Omental fat pad (tissue), 4 donors: ENCODE data around the gene CMTM6. TPM values are rescaled to one million over a fixed set of nuclear protein-coding genes. Genes with fewer than 3 reads are reported as not detected.
"Not testable (repeated sequence)": the region's sequence is repeated elsewhere in the genome, so short reads cannot be mapped to it uniquely, and the experiment has no call there.

Experiments used
- ATAC-seq: fragments of 150-250 bp; one replicate; pipeline ENCODE4 v1.9.1; 2016; ENCODE audit warnings: mild to moderate bottlenecking, moderate library complexity; ENCODE audit not compliant: low FRiP score
- DNase-seq: peaks from one replicate; pipeline ENCODE4 v3.0.0-alpha.2; 2019; ENCODE audit warnings: low spot score
- total RNA-seq, 4 donors: library from RNA; depleted of rRNA; stranded (reverse); fragments of >200 nt; gene quantifications; one replicate each; pipeline ENCODE4 v1.1.0, GENCODE V29; 2016
- TF ChIP-seq, protein P1 (sequence below), 3 donors: fragments of 450-650 bp; IDR thresholded peaks; one replicate each; pipeline ENCODE4 v1.5.1; 2016 to 2017; ENCODE audit warnings: antibody characterized with exemption in 3 of 3, mild to moderate bottlenecking in 3 of 3, moderate library complexity in 2 of 3

Gene CMTM6
- total RNA-seq, 4 donors from 2014 or later = 49.2 to 73.3 (median 61.4) TPM

DNA sequence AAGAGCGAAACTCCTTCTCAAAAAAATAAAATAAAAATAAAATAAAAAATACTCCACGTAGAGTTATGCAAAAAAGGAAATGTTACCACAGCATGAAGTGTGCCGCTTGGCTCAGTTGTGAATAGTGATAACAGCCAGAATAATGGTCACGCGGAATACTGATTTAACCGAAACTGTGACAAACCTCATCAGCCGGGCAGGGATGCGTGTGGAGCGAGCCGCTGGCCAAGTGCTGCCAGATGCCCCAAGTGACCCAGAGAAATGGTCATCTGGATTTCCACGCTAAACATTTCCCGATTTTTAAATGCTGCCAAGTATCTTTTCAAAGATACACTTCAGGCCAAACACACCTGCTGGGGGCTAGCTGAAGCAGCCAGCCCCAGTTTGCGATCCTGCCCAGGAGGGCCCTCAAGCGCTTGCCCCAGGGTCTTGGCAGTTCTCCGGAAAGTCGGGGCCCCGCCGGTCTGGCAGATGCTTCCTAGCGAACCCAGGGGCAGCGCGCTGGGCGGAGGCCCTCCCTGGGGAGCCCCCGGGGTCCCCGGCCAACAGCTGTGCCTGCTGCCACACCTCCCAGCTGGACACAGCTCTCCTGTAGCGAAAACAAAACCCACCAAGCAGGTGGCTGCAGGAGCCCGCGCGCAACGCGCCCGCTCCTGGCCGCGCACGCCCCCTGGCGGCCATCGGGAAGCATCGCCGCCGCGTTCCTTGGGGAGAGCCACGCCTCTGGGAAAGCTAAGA, 35.1 kb downstream of the CMTM6 start:
- ATAC-seq = peak; percentile 87
- TF ChIP-seq, protein P1, sequence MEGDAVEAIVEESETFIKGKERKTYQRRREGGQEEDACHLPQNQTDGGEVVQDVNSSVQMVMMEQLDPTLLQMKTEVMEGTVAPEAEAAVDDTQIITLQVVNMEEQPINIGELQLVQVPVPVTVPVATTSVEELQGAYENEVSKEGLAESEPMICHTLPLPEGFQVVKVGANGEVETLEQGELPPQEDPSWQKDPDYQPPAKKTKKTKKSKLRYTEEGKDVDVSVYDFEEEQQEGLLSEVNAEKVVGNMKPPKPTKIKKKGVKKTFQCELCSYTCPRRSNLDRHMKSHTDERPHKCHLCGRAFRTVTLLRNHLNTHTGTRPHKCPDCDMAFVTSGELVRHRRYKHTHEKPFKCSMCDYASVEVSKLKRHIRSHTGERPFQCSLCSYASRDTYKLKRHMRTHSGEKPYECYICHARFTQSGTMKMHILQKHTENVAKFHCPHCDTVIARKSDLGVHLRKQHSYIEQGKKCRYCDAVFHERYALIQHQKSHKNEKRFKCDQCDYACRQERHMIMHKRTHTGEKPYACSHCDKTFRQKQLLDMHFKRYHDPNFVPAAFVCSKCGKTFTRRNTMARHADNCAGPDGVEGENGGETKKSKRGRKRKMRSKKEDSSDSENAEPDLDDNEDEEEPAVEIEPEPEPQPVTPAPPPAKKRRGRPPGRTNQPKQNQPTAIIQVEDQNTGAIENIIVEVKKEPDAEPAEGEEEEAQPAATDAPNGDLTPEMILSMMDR (IDR thresholded peaks at IDR 0.05) = peak in 2 of 3 donors; percentile 63 to 90
- peak; percentile 66 for DNase-seq

DNA sequence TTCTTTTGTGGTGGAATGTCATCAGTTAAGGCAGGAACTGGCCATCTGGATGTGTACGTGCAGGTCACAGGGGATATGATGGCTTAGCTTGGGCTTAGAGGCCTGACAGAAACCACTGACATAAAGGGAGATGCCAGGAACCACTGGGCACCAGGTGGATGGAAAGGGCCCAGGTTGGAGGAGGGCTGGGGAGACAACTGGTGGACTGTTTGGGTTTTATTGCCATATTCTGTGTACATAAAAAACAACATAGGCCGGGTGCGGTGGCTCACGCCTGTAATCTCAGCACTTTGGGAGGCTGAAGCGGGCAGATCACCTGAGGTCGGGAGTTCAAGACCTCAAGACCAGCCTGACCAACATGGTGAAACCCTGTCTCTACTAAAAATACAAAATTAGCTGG, 35.8 kb downstream of the CMTM6 start:
- DNase-seq, ATAC-seq: not testable (repeated sequence)

DNA sequence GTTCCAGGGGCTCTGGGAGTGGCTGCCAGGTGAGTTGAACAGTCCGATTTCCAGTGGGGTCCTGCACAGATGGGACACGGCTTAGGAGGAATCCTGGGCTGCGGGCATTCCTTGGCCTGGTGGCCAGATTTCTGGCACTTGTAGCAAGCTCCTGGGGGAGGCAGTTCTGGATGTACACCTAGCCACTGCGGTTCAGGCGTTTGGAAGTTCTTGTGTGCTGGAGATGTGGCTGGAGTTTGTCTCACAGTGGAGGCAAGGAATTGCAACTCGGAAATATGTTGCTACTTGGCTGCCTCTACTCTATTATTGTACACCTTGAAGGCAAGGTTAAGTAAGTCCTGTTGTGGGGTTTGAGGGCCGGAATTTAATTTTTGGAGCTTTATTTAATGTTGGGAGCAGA, 37.9 kb downstream of the CMTM6 start:
- not testable (repeated sequence) for ATAC-seq, DNase-seq

DNA sequence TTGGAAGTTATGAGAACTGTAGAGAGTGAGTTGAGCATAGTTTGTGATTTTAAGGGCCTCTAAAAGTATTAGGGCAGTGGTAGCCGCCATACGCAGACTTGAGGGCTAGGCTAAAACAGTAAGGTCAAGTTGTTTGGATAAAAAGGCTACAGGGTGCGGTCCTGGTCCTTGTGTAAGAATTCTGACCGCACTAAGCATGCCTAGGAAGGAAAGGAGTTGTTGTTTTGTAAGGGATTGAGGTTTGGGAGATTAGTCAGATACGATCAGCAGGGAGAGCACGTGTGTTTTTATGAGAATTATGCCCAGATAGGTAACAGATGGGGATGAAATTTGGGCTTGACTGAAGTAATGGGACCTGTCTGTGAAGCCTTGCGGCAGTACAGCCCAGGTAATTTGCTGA, 39.2 kb downstream of the CMTM6 start:
- ATAC-seq, DNase-seq: not testable (repeated sequence)

DNA sequence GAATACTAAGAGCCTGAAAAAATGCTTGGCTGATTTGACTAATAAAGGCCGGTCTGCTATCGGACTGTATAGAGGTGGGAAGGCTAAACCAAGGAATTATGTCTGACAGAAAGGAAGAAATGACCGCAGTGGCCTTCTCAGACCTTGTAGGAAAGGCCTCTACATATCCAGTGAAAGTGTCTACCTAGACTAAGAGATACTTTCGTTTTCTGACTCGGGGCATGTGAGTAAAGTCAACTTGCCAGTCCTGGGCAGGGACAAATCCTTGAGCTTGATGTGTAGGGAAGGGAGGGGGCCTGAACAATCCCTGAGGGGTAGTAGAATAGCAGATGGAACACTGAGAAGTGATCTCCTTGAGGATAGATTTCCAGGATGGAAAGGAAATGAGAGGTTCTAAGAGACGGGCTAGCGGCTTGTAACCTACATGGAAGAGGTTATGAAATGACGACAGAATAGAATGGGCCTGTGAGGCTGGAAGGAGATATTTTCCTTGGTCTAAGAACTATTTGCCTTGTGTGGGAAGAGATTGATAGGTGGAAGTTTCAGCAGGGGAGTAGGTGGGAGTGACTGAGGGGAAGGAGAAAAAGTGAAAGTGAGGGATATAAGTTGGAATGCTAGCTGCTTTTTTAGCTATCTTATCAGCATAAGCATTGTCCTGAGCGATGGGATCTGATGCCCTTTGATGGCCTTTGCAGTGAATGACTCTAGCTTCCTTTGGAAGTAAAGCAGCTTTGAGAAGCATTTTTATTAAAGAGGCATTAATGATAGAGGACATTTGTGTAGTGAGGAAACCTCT, 40.3 kb downstream of the CMTM6 start:
- ATAC-seq = not testable (repeated sequence)

DNA sequence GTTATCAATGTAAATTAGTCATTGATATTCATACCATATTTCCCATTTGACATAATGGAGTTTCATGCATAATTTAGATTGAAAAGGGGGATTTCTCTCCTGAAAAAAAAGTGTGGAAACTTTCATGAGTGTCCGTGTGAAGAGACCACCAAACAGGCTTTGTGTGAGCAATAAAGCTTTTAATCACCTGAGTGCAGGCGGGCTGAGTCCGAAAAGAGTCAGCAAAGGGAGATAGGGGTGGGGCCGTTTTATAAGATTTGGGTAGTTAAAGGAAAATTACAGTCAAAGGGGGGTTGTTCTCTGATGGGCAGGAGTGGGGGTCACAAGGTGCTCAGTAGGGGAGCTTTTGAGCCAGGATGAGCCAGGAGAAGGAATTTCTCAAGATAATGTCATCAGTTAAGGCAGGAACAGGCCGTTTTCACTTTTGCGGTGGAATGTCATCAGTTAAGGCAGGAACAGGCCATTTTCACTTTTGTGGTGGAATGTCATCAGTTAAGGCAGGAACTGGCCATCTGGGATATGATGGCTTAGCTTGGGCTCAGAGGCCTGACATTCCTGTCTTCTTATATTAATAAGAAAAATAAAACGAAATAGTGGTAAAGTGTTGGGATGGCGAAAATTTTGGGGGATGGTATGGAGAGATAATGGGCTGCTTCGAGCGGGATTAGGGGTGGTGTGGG, 41.7 kb downstream of the CMTM6 start:
- not testable (repeated sequence) for ATAC-seq, DNase-seq

More for the DNA sequence above, 40.3 kb downstream of the CMTM6 start:
- not testable (repeated sequence) for DNase-seq

DNA sequence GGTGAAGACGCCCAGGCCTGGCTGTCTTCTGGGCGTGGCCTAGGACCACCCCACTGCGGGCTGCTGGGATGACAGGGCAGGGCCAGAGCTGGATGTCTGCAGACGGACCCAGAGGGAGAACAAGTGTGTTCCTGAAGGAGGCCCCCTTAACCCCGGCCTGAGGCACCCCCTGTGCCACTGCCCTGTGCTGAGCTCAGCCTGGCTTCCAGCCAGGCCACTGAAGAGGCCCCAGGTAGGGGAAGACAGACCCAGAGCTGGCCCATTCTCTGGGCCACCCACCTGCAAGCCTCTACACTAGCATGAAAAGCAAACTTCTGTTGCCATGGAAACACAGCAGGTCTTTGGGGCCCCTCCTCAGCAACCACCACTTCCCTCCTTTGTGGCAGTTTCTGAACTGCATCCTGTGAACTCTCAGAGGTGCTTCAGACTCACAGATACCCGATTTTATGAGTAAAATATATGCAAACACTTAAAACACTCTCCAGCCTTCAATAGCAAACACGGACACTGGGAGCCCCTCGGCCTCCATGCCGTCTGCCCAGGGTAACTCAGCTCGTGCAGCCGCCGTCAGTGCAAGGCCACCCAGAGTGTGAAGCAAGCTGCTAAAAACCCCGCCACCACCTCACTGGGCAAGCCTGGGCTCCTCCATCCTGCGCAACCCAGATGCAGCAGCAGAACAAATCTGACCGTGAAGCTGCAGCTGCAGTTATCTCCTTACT, 42.5 kb downstream of the CMTM6 start:
- peak; percentile 41 for ATAC-seq
- DNase-seq = no peak
- TF ChIP-seq, protein P1 (IDR thresholded peaks at IDR 0.05) = no peak

DNA sequence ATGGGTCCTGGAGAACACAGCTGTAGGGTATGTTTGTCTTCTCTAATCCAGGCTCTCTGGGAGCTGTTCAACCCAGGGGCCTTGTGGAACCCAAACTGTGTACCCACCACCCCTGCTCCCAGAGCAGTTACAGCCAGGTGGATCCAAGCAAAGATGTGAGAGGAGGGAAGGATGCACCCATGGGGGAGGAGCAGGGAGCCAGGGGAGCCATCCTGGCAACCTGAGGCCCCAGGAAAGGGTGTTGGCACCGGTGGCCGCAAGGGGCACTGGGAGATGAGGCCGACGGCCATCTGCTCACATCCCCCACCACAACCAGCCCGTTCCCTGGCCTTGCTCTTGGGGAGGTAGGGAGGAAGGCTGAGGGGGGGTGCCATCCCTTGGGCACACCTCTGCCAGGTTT, 43.2 kb downstream of the CMTM6 start:
- DNase-seq (no peak), ATAC-seq (no peak)
- TF ChIP-seq, protein P1 (IDR thresholded peaks at IDR 0.05) = no peak

DNA sequence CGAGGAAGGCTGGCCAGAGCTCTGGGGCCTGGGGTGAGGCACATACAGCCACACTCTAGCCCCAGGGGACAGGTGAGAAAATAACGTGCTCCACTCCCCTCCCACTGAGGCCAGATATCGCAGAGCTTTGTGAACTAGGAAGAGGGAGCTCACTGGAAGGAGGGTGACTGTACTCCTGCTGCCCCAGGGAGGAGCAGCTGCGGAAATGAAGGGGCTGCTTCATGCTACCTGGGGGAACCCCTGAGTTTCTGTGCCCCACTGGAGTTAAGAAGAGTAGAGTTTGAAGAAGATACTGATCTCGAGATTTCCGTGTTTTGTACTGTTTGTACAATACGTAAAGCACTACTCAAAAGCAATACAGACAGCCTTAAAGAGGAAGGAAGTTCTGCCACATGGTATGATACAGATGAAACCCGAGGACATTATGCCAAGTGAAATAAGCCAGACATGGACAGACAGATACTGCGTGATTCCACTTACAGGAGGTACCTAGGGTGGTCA, 44.6 kb downstream of the CMTM6 start:
- ATAC-seq (no peak), DNase-seq (no peak)
- TF ChIP-seq, protein P1 (IDR thresholded peaks at IDR 0.05) = no peak
